Osteoblast (primary cell): ENCODE results near the gene SPIN1. TPM values are rescaled to one million over a fixed set of nuclear protein-coding genes. Genes with fewer than 3 reads are reported as not detected.
"Not testable (repeated sequence)": the region's sequence is repeated elsewhere in the genome, so short reads cannot be mapped to it uniquely, and the experiment has no call there.

Experiments used
- DNase-seq: peaks from one replicate; pipeline ENCODE4 v3.0.0; 2011; ENCODE audit warnings: low spot score, mixed read lengths; ENCODE audit not compliant: insufficient read length; ENCODE audit errors: missing footprints
- H2AFZ ChIP-seq: 2 replicates; pipeline ENCODE4 v1.6.0; 2011; ENCODE audit warnings: mild to moderate bottlenecking, low read length
- H3K27ac ChIP-seq: 2 replicates; pipeline ENCODE4 v1.5.1; 2011; ENCODE audit warnings: mild to moderate bottlenecking, low read depth, low read length, moderate library complexity
- H3K27me3 ChIP-seq: 2 replicates; pipeline ENCODE4 v1.6.0; 2012; ENCODE audit warnings: mild to moderate bottlenecking, control low read depth, inconsistent platforms, low read length, moderate library complexity; ENCODE audit not compliant: insufficient read depth
- H3K36me3 ChIP-seq: 2 replicates; pipeline ENCODE4 v1.5.1; 2011; ENCODE audit warnings: mild to moderate bottlenecking, low read length, control low read depth, moderate library complexity; ENCODE audit not compliant: insufficient read depth
- H3K4me1 ChIP-seq: 2 replicates; pipeline ENCODE4 v1.5.1; 2011; ENCODE audit warnings: mild to moderate bottlenecking, low read length, control low read depth, moderate library complexity; ENCODE audit not compliant: insufficient read depth
- H3K4me2 ChIP-seq: 2 replicates; pipeline ENCODE4 v1.6.0; 2011; ENCODE audit warnings: mild to moderate bottlenecking, low read length; ENCODE audit not compliant: insufficient read depth
- H3K4me3 ChIP-seq: fragments of 200-600 bp; sonication (generic); 3 replicates; pipeline ENCODE4 v1.5.1; 2012; ENCODE audit warnings: mild to moderate bottlenecking, low read length, inconsistent platforms; ENCODE audit not compliant: insufficient read depth
- H3K79me2 ChIP-seq: 2 replicates; pipeline ENCODE4 v1.6.0; 2012; ENCODE audit warnings: mild to moderate bottlenecking, low read length, control low read depth, inconsistent platforms; ENCODE audit not compliant: insufficient read depth
- H3K9me3 ChIP-seq: 2 replicates; pipeline ENCODE4 v1.5.1; 2011; ENCODE audit warnings: low read depth, low read length, control low read depth
- H4K20me1 ChIP-seq: 2 replicates; pipeline ENCODE4 v1.6.0; 2012; ENCODE audit warnings: mild to moderate bottlenecking, low read length, control low read depth; ENCODE audit not compliant: insufficient read depth
- total RNA-seq: library from RNA; depleted of rRNA; stranded (reverse); fragments of >200 nt; gene quantifications from 2 replicates; pipeline ENCODE4 v1.2.3, GENCODE V29; 2012
- TF ChIP-seq, protein P1 (sequence below): IDR thresholded peaks from 2 replicates; pipeline ENCODE4 v1.5.1; 2011; ENCODE audit warnings: mild to moderate bottlenecking, low read depth, low read length, moderate library complexity; ENCODE audit errors: extremely low read depth

The SPIN1 gene
- total RNA-seq, 1 donor, result 162 TPM

DNA sequence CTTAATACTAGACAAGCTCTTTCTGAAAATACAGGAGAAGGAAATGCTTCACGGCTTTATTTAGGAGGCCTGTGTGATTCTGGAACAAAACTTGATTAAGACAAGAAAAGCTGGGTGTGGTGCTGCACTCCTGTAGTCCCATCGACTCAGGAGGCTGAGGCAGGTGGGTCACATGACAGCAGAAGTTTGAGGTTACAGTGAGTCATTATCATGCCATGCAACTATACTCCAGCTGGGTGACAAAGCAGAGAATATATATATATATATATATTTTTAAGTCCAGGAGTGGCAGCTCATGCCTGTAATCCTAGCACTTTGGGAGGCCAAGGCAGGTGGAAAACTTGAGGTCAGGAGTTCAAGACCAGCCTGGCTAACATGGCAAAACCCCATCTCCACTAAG is 33.1 kb upstream of the SPIN1 start:
- H3K4me2 ChIP-seq, result no peak overlapping the region
- H3K27me3 ChIP-seq, result no peaks in the 10 kb centered on the region
- no peak overlapping the region for H2AFZ ChIP-seq
- H4K20me1 ChIP-seq, result no peaks in the 10 kb centered on the region
- no peak for DNase-seq
- TF ChIP-seq, protein P1, sequence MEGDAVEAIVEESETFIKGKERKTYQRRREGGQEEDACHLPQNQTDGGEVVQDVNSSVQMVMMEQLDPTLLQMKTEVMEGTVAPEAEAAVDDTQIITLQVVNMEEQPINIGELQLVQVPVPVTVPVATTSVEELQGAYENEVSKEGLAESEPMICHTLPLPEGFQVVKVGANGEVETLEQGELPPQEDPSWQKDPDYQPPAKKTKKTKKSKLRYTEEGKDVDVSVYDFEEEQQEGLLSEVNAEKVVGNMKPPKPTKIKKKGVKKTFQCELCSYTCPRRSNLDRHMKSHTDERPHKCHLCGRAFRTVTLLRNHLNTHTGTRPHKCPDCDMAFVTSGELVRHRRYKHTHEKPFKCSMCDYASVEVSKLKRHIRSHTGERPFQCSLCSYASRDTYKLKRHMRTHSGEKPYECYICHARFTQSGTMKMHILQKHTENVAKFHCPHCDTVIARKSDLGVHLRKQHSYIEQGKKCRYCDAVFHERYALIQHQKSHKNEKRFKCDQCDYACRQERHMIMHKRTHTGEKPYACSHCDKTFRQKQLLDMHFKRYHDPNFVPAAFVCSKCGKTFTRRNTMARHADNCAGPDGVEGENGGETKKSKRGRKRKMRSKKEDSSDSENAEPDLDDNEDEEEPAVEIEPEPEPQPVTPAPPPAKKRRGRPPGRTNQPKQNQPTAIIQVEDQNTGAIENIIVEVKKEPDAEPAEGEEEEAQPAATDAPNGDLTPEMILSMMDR, result no peak
- no peaks in the 10 kb centered on the region for H3K79me2 ChIP-seq
- H3K36me3 ChIP-seq, result no peaks in the 10 kb centered on the region
- H3K9me3 ChIP-seq, result no peaks in the 10 kb centered on the region
- H3K4me3 ChIP-seq, result no peak overlapping the region
- H3K27ac ChIP-seq, result no peak overlapping the region
- no peaks in the 10 kb centered on the region for H3K4me1 ChIP-seq

GRCh38 chr9:88357250-88357649 is 31.0 kb upstream of the SPIN1 start:
- H3K27ac ChIP-seq, H3K9me3 ChIP-seq, H3K27me3 ChIP-seq, H3K4me3 ChIP-seq, H4K20me1 ChIP-seq, H3K4me1 ChIP-seq, H2AFZ ChIP-seq, H3K36me3 ChIP-seq, DNase-seq, H3K79me2 ChIP-seq, H3K4me2 ChIP-seq: not testable (repeated sequence)

- no peaks in the 10 kb centered on the region for H3K9me3 ChIP-seq
- no peaks in the 10 kb centered on the region for H3K4me1 ChIP-seq
- no peak overlapping the region for H3K4me3 ChIP-seq
- no peaks in the 10 kb centered on the region for H3K27me3 ChIP-seq
- no peak for DNase-seq
- no peak overlapping the region for H3K4me2 ChIP-seq
- TF ChIP-seq, protein P1, result no peak
- no peaks in the 10 kb centered on the region for H3K79me2 ChIP-seq
- no peaks in the 10 kb centered on the region for H4K20me1 ChIP-seq
- no peak overlapping the region for H3K27ac ChIP-seq
- no peak overlapping the region for H2AFZ ChIP-seq
- no peaks in the 10 kb centered on the region for H3K36me3 ChIP-seq
Measured at GRCh38 chr9:88358723-88359122, 29.5 kb upstream of the SPIN1 start.

DNA sequence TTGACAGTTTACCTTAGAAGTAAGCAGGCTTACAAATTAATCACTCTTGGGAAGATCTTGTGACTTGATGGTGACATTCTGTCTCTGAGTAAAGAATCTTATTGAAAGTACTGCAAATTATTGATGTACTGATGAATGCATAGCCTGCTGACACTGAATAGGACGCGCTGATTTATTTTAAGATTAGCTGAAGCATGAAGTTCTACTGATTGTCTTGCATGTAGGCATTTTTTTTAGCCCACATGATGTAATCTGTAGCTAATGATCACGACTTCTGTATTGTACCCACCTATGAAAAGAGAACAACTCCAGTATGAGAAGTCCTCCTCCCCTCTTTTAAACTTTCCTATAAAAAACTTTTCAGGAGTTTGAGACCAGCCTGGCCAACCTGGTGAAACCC is 28.3 kb upstream of the SPIN1 start:
- Histone ChIP-seq H3K4me2 (no peak overlapping the region), H3K27me3 (no peaks in the 10 kb centered on the region), H3K79me2 (no peaks in the 10 kb centered on the region), H4K20me1 (no peaks in the 10 kb centered on the region), H3K4me3 (no peak overlapping the region), H3K4me1 (no peaks in the 10 kb centered on the region), H3K36me3 (no peaks in the 10 kb centered on the region), H2AFZ (no peak overlapping the region), H3K9me3 (no peaks in the 10 kb centered on the region), H3K27ac (no peak overlapping the region)
- DNase-seq, result no peak
- TF ChIP-seq, protein P1, result no peak
